NOMO-1 treated with dmso at 0.1 percent for 144 hours (cell line): ENCODE measurements around the gene GALNT11.
"Not testable (repeated sequence)": the region's sequence is repeated elsewhere in the genome, so short reads cannot be mapped to it uniquely, and the experiment has no call there.

Experiments used
- DNase-seq: peaks from one replicate; lab custom pipeline; 2025; ENCODE audit not compliant: unreplicated experiment; lab: John Stamatoyannopoulos, UW

Gene GALNT11

DNA sequence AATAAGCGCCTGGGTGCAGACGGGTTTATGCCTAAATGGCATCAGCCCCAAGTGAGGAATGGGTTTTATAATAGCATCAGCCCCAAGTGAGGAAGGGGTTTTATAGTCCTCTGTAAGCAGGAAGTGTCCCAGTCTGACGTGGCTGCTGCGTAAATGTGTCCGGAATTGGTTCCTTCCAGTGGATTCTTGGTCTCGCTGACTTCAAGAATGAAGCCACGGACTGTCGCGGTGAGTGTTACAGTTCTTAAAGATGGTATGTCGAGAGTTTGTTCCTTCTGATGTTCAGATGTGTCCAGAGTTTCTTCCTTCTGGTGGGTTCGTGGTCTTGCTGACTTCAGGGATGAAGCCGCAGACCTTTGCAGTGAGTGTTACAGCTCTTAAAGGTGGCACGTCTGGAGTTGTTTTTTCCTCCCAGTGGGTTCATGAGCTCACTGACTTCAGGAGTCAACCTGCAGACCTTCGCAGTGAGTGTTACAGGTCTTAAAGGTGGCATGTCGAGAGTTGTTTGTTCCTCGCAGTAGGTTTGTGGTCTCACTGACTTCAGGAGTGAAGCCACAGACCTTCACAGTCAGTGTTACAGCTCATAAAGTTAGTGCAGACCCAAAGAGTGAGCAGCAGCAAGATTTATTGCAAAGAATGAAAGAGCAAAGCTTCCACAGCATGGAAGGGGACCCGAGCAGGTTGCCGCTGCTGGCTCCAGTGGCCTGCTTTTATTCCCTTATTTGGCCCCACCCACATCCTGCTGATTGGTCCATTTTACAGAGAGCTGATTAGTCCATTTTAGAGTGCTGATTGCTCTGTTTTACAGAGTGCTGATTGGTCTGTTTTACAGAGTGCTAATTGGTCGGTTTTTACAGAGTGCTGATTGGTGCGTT, 2.3 kb downstream of the GALNT11 start:
- DNase-seq, result not testable (repeated sequence)

DNA sequence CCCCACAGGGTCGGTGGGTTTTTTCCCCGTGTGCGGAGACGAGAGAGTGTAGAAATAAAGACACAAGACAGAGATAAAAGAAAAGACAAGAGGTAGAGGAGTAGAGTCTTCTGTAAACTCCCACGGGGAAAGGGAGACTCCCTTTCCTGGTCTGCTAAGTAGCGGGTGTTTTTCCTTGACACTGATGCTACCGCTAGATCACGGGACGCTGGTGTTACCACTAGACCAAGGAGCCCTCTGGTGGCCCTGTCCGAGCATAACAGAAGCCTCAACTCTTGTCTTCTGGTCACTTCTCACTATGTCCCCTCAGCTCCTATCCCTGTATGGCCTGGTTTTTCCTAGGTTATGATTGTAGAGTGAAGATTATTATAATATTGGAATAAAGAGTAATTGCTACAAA, 4.6 kb downstream of the GALNT11 start:
- DNase-seq, result not testable (repeated sequence)

DNA sequence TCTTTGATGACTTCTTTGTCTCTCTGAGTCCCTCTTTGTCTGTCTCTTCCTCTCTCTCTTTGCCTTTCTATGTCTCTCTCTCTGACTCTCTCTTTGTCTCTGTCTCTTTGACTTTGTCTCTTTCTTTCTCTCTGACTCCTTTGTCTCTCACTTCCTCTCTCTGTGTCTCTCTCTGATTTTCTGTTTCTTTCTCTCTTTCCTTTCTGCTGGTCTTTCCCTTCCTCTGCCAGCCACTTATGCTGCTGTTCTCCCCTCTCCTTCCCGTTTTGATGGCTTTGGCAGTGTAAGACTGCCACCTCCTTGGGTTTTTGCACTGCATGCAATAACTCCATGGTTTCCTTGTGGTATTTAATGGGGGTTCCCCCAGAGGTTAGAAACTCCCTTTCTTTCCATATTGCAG, 5.2 kb downstream of the GALNT11 start:
- not testable (repeated sequence) for DNase-seq

DNA sequence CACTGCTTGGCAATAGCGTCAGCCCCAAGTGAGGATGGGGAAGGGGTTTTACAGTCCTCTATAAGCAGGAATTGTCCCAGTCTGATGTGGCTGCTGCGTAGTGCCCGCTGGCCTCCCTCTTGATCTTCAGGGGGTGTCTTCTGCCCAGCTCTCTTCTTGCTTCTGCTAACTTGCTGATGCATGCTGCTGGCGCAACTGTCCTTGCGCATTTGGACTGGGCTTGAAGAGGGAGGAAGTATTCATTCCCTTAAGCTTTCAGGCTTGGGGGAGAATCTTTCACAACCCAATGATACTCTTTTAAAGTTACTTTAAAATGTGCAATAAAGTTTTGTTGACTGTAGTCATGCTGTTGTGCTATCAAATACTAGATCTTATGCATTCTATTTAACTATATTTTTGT, 10.3 kb downstream of the GALNT11 start:
- no peak for DNase-seq

DNA sequence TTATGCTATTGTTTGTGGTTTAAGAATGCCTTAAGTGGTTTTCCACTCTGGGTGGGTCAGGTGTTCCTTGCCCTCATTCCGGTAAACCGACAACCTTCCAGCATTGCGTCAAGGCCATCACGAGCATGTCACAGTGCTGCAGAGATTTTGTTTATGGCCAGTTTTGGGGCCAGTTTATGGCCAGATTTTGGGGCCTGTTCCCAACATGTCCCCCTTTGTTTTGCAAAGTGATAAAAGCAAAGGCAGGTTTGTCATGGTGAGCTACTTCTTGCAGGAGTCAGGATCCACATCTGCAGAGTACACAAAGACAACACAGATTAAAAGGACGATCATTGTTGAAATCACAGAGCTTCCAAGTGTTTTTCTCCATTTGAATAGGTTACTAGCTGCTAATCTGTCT, 12.9 kb downstream of the GALNT11 start:
- DNase-seq, result not testable (repeated sequence)

DNA sequence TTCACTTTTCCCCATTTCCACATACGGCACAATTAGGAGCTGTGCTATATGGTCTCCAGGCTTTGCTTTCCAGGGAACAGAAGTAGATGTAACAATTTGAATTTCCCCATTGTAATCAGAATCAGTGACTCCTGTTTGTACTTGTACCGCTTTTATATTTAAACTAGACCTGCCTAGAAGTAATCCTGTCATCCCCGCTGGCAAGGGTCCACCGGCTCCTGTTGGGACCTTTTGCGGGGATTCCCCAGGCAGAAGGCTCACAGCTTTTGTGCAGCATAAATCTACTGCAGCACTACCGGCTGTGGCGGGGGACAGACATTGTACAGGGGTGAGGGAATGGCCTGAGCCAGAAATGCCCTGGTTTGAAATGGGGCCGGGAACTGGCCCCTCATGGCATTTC, 17.6 kb downstream of the GALNT11 start:
- not testable (repeated sequence) for DNase-seq

DNA sequence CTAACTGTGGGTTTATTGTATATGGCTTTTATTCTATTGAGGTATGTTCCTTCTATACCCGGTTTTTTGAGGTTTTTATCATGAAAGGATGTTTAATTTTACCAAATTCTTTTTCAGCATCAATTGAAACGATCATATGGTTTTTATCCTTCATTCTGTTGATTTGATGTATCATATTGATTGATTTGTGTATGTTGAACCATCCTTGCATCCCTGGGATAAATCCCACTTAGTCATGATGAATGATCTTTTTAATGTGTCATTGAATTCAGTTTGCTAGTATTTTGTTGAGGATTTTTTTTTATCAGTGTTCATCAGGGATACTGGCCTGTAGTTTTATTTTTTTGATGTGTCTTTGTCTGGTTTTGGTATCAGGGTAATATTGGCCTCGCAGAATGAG, 19.4 kb downstream of the GALNT11 start:
- DNase-seq, result not testable (repeated sequence)

DNA sequence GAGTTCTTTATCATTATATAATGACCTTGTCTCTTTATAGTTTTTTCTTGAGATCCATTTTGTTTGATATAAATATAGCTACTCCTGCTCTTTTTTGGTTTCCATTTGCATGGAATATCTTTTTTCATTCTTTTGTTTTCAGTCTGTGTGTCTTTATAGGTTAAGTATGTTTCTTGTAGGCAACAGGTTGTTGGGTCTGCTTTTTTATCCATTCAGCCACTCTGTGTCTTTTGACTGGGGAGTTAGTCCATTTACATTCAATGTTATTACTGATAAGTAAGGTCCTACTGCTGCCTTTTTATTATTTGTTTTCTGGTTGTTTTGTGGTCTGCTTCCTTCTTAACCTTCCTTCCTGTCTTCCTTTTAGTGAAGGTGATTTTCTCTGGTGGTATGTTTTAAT, 21.1 kb downstream of the GALNT11 start:
- DNase-seq, result no peak

- DNase-seq, result no peak
These were observed 22.6 kb downstream of the GALNT11 start for GRCh38 chr7:152048051-152048450.

DNA sequence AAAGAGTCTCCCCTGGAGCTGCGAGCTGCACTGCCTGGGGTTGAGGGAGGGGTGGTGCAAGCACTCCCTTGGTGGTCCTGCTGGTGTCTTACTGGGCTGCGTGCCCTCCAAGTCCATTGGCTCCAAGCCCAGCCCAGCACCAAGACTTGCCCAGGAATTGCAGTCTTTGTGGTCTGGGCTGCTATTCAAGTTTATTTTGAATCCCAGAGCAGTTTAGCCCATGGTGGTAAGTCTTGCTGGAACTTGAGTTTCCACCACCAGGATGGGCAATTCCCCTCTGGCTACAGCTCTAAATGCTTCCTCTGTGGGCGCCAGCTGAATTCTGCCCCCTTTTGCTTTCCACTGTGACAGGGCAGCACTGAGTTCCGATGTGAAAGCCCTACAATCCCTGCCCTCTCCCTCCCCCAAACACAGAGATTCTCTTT, 25.1 kb downstream of the GALNT11 start:
- DNase-seq, result no peak

DNA sequence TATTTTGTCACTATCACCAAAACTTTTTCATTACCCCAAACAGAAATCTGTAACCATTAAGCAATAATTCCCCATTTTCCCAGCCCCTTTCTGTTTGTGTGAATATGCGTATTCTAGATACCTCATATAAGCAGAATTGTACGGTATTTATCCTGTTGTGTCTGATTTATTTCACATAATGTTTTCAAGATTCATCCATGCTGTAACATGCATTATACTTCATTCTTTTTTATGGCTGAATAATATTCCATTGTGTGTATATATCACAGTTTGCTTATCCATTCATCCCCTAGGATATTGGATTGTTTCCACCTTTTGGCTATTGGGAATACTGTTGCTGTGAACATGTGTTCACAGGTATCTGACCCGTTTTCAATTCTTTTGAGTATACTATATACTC, 26.5 kb downstream of the GALNT11 start:
- DNase-seq, result no peak

GRCh38 chr7:152052771-152053170, 27.3 kb downstream of the GALNT11 start:
- no peak for DNase-seq

GRCh38 chr7:152054367-152055230, 29.1 kb downstream of the GALNT11 start:
- no peak for DNase-seq

DNA sequence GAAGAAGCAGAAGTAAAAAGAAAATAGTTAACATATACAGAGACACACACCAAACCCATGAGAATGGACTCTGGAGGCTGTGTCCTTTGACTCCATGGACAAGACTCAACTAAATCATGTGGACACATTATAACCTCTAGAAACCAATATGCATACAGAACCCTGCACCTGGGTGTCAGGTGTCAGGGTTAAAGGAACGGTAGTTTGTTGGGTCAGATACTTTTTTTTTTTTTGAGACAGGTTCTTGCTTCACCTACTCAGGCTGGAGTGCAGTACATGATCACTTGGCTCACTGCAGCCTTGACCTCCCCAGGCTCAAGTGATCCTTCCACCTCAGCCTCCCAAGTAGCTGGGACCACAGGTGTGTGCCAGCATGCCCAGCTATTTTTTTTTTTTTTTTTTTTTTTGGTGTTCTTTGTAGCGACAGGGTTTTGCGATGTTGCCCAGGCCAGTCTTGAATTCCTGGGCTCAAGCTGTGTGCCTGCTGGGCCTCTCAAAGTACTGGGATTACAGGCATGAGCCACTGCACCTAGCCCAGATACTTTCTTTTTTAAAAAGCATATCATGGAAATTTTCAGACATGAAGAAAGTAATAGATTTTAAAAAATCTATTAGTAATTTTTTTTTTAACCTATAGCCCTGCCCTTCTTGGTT, 31.3 kb downstream of the GALNT11 start:
- no peak for DNase-seq

DNA sequence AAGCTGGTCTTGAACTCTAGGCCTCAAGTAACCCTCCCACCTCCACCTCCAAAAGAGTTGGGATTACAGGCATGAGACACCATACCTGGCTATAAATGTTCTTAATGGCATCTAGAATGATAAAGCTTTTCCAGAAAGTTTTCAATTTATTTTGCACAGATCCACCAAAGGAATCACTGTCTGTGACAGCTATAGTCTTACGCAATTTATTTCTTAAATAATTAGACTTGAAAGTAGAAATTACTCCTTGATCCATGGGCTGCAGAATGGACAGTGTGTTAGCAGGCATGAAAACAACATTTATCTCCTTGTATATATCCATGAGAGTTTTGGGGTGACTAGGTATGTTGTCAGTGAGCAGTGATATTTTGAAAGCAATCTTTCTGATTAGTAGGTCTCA, 33.8 kb downstream of the GALNT11 start:
- no peak for DNase-seq

DNA sequence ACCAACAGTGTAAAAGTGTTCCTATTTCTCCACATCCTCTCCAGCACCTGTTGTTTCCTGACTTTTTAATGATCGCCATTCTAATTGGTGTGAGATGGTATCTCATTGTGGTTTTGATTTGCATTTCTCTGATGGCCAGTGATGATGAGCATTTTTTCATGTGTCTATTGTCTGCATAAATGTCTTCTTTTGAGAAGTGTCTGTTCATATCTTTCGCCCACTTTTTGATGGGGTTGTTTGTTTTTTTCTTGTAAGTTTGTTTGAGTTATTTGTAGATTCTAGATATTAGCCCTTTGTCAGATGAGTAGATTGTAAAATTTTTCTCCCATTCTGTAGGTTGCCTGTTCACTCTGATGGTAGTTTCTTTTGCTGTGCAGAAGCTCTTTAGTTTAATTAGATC, 35.6 kb downstream of the GALNT11 start:
- not testable (repeated sequence) for DNase-seq

DNA sequence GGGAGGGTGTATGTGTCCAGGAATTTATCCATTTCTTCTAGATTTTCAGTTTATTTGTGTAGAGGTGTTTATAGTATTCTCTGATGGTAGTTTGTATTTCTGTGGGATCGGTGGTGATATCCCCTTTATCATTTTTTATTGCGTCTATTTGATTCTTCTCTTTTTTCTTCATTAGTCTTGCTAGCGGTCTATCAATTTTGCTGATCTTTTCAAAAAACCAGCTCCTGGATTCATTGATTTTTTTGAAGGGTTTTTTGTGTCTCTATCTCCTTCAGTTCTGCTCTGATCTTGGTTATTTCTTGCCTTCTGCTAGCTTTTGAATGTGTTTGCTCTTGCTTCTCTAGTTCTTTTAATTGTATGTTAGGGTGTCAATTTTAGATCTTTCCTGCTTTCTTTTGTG, 37.7 kb downstream of the GALNT11 start:
- DNase-seq, result not testable (repeated sequence)

GRCh38 chr7:152063821-152064220, 38.3 kb downstream of the GALNT11 start:
- not testable (repeated sequence) for DNase-seq

DNA sequence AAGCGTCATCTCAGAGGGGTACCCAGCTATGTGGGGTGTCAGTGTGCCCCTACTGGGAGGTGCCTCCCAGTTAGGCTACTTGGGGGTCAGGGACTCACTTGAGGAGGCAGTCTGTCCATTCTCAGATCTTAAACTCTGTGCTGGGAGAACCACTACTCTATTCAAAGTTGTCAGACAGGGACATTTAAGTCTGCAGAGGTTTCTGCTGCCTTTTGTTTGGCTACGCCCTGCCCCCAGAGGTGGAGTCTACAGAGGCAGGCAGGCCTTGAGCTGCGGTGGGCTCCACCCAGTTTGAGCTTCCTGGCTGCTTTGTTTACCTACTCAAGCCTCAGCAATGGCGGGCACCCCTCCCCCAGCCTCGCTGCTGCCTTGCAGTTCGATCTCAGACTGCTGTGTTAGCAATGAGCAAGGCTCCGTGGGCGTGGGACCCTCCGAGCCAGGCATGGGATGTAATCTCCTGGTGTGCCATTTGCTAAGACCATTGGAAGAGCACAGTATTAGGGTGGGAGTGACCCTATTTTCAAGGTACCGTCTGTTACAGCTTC, 40.4 kb downstream of the GALNT11 start:
- not testable (repeated sequence) for DNase-seq

DNA sequence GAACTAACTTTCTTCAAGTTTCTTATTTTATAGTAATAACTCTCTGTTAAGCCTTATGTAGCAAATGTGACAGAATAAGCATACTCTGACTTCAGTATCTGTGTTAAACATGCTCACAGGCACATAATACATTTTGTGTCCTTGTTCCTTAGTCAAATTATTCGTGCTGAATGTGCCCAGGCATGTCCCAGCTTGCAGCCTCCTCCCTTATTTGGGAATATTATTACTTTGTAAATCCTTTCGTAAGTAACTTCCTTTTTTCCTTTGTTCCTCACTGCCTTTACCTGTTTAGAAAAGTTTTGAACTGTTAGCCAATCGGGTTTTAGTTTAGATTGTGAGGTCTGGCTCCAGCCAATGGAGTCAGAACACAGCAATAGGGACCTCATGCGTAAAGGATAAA, 46.9 kb downstream of the GALNT11 start:
- DNase-seq, result no peak

- DNase-seq, result no peak
These were observed 47.9 kb downstream of the GALNT11 start for GRCh38 chr7:152073352-152073751.
